Common myeloid progenitor, CD34-positive (primary cell): ENCODE data around the gene DIP2A.

Experiments used
- CTCF ChIA-PET: fragments of 350-600 bp; sonication (Branson Sonifier 250); formaldehyde crosslinking; loops from one replicate; lab custom pipeline; 2021; ENCODE audit warnings: antibody characterized with exemption; lab: Charles Lee
- POLR2A ChIA-PET: fragments of 350-600 bp; sonication (Branson Sonifier 250); formaldehyde crosslinking; loops from one replicate; lab custom pipeline; 2021; ENCODE audit warnings: antibody characterized with exemption; lab: Charles Lee
- DNase-seq, 3 donors: peaks; one replicate each; pipeline versions ENCODE4 v3.0.0 to v3.0.0-alpha.2; 2013
- H3K27ac ChIP-seq, 2 experiments: 1 replicate in 1 of 2; 2 replicates in 1 of 2; pipeline ENCODE4 v1.7.0; 2013; ENCODE audit warnings: inconsistent platforms in 2 of 2, low read length in 2 of 2, mild to moderate bottlenecking in 2 of 2, low read depth in 1 of 2, moderate library complexity in 1 of 2; ENCODE audit not compliant: severe bottlenecking in 2 of 2, insufficient read depth in 1 of 2, poor library complexity in 1 of 2
- H3K27me3 ChIP-seq, 5 experiments: replicated peaks in 2 of 5; 1 replicate in 3 of 5; 2 replicates in 2 of 5; pipeline versions ENCODE4 v1.6.1 to v1.7.0; 2013; ENCODE audit warnings: low read length in 4 of 5, mild to moderate bottlenecking in 2 of 5, moderate library complexity in 2 of 5, inconsistent platforms in 1 of 5; ENCODE audit not compliant: insufficient read depth in 5 of 5, control insufficient read depth in 4 of 5
- H3K36me3 ChIP-seq, 4 experiments: 1 replicate in 2 of 4; 2 replicates in 2 of 4; pipeline versions ENCODE4 v1.6.1 to v1.7.0; 2013; ENCODE audit warnings: low read length in 3 of 4, control low read depth in 1 of 4, mild to moderate bottlenecking in 1 of 4; ENCODE audit not compliant: control insufficient read depth in 4 of 4, insufficient read depth in 4 of 4
- H3K4me1 ChIP-seq, 4 experiments: 1 replicate in 3 of 4; 2 replicates in 1 of 4; pipeline versions ENCODE4 v1.6.1 to v1.7.1; 2013; ENCODE audit warnings: low read length in 3 of 4, mild to moderate bottlenecking in 3 of 4, control low read depth in 1 of 4, inconsistent platforms in 1 of 4, moderate library complexity in 1 of 4; ENCODE audit not compliant: control insufficient read depth in 4 of 4, insufficient read depth in 4 of 4; ENCODE audit errors: control extremely low read depth in 1 of 4
- H3K4me3 ChIP-seq, 7 experiments: 1 replicate in 4 of 7; 2 replicates in 3 of 7; pipeline versions ENCODE4 v1.5.1 to v1.7.0; 2013; ENCODE audit warnings: mild to moderate bottlenecking in 7 of 7, low read length in 6 of 7, moderate library complexity in 6 of 7, inconsistent platforms in 2 of 7, low read depth in 2 of 7, control low read depth in 1 of 7; ENCODE audit not compliant: insufficient read depth in 4 of 7, control insufficient read depth in 1 of 7; ENCODE audit errors: extremely low read depth in 1 of 7
- H3K9me3 ChIP-seq, 5 experiments: 1 replicate in 4 of 5; 2 replicates in 1 of 5; pipeline versions ENCODE4 v1.6.1 to v1.7.1; 2013; ENCODE audit warnings: low read length in 4 of 5, mild to moderate bottlenecking in 2 of 5, inconsistent platforms in 1 of 5, low read depth in 1 of 5, moderate library complexity in 1 of 5; ENCODE audit not compliant: control insufficient read depth in 4 of 5, insufficient read depth in 2 of 5; ENCODE audit errors: control extremely low read depth in 1 of 5
- WGBS: methylation state at CpG from one replicate; pipeline ENCODE4 v1.1.5; 2013; ENCODE audit not compliant: insufficient coverage; 5-methylcytosine and 5-hydroxymethylcytosine counted together

DIP2A gene

GRCh38 chr21:46616050-46616449 lies 157.4 kb downstream of the DIP2A start:
- no peak for DNase-seq
- Histone ChIP-seq H3K4me1 (peaks cover 0 to 12% (median 6%) of the 10 kb centered on the region in 4 experiments), H3K27ac (no peak overlapping the region), H3K36me3 (no peaks in the 10 kb centered on the region), H3K4me3 (no peak overlapping the region), H3K9me3 (peaks cover 0 to 6% (median 0%) of the 10 kb centered on the region in 5 experiments), H3K27me3 (no peaks in the 10 kb centered on the region)
- ChIA-PET POLR2A (no interaction called here), CTCF (no interaction called here)
- 95% methylated on average over 2 of the region's 2 CpGs for WGBS

- no peak for DNase-seq
- Histone ChIP-seq H3K9me3 (peaks cover 0 to 6% (median 0%) of the 10 kb centered on the region in 5 experiments), H3K4me3 (no peak overlapping the region), H3K4me1 (peaks cover 0 to 18% (median 12%) of the 10 kb centered on the region in 4 experiments), H3K36me3 (no peaks in the 10 kb centered on the region), H3K27me3 (no peaks in the 10 kb centered on the region), H3K27ac (no peak overlapping the region)
- no CpG with 5 or more reads among the region's 1 CpG for WGBS
- CTCF ChIA-PET = no interaction called here
- POLR2A ChIA-PET = no interaction called here
Observed at GRCh38 chr21:46616656-46617055, 158.0 kb downstream of the DIP2A start.

GRCh38 chr21:46617267-46618051 lies 158.8 kb downstream of the DIP2A start:
- Histone ChIP-seq H3K4me3 (no peak overlapping the region), H3K27me3 (no peaks in the 10 kb centered on the region), H3K27ac (no peak overlapping the region), H3K4me1 (peaks cover 0 to 25% (median 20%) of the 10 kb centered on the region in 4 experiments), H3K9me3 (peaks cover 0 to 6% (median 0%) of the 10 kb centered on the region in 5 experiments), H3K36me3 (no peaks in the 10 kb centered on the region)
- ChIA-PET POLR2A (no interaction called here), CTCF (interaction anchor here (2.1 kb wide), 1 partner anchor 11 kb away, joined by 7 read pairs; no protein-coding TSS in a partner anchor)
- WGBS = 77% methylated on average over 3 of the region's 6 CpGs
- peak in 1 of 3 donors; percentile 47 for DNase-seq

GRCh38 chr21:46618738-46619379 lies 160.2 kb downstream of the DIP2A start:
- Histone ChIP-seq H3K4me3 (no peak overlapping the region), H3K27ac (no peak overlapping the region), H3K9me3 (peaks cover 0 to 4% (median 0%) of the 10 kb centered on the region in 5 experiments), H3K36me3 (no peaks in the 10 kb centered on the region), H3K4me1 (peaks cover 3 to 37% (median 28%) of the 10 kb centered on the region in 4 experiments), H3K27me3 (no peaks in the 10 kb centered on the region)
- POLR2A ChIA-PET = interaction anchor here (0.8 kb wide), 1 partner anchor 10 kb away, joined by 3 read pairs; no protein-coding TSS in a partner anchor
- WGBS = no CpG with 5 or more reads among the region's 5 CpGs
- CTCF ChIA-PET = interaction anchor here (1.1 to 2.1 kb wide), 2 partner anchors 9 to 15 kb away, joined by 3 to 7 read pairs; no protein-coding TSS in a partner anchor
- DNase-seq = no peak
